ENCODE measurements around the gene SPRYD3.
A peak's percentile ranks its signal among the peaks of the same experiment; 100 is the strongest.

The SPRYD3 gene

DNA sequence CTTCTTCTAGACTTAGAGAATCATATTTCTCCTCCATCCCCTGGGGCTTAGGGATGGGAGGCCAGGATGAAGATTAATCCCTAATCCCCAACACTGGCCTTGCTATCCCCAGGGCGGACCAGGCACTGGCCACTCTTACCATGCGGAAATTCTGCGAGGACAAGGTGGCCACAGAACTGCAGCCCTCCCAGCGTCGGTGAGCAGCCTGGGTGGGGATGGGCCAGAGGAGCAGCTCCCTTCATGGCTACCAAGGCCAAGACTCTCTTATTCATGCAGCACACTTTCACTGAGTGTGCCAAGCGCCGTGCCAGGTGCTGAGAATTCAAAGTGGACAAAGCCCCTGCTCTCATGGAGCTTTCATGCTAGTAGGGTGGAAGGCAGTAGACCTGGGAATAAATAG is 22.3 kb downstream of the SPRYD3 start:
- TF ChIP-seq, protein P1, sequence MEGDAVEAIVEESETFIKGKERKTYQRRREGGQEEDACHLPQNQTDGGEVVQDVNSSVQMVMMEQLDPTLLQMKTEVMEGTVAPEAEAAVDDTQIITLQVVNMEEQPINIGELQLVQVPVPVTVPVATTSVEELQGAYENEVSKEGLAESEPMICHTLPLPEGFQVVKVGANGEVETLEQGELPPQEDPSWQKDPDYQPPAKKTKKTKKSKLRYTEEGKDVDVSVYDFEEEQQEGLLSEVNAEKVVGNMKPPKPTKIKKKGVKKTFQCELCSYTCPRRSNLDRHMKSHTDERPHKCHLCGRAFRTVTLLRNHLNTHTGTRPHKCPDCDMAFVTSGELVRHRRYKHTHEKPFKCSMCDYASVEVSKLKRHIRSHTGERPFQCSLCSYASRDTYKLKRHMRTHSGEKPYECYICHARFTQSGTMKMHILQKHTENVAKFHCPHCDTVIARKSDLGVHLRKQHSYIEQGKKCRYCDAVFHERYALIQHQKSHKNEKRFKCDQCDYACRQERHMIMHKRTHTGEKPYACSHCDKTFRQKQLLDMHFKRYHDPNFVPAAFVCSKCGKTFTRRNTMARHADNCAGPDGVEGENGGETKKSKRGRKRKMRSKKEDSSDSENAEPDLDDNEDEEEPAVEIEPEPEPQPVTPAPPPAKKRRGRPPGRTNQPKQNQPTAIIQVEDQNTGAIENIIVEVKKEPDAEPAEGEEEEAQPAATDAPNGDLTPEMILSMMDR (IDR thresholded peaks at IDR 0.05; ENCODE audit: low read depth, low read length): no peak
- no peak for DNase-seq (ENCODE audit: low read depth, low spot score)
- in situ Hi-C loops (cut with HindIII; ENCODE audit: low sequenced_read_pairs): no loop called here
- H3K4me3 ChIP-seq (ENCODE audit: low read depth, low read length): no peak overlapping the region

DNA sequence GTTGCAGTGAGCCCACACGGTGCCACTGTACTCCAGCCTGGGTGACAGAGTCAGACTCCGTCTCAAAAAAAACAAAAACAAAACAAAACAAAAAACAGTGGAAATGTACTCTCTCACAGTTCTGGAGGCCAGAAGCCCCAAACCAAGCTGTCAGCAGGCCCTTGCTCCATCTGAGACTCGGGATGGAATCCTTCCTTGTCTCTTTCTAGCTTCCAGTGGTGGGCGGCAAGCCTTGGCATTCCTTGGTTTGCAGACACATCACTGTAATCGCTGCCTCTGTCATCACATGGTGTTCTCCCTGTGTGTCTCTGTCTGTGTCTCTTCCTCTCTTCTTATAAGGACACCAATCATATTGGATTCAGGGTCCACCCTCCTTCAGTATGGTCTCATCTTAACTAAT is 22.9 kb downstream of the SPRYD3 start:
- in situ Hi-C loops (cut with HindIII; ENCODE audit: low sequenced_read_pairs): no loop called here
- TF ChIP-seq, protein P1 (IDR thresholded peaks at IDR 0.05; ENCODE audit: low read depth, low read length): no peak
- no peak for DNase-seq (ENCODE audit: low read depth, low spot score)
- H3K4me3 ChIP-seq (ENCODE audit: low read depth, low read length): no peak overlapping the region

DNA sequence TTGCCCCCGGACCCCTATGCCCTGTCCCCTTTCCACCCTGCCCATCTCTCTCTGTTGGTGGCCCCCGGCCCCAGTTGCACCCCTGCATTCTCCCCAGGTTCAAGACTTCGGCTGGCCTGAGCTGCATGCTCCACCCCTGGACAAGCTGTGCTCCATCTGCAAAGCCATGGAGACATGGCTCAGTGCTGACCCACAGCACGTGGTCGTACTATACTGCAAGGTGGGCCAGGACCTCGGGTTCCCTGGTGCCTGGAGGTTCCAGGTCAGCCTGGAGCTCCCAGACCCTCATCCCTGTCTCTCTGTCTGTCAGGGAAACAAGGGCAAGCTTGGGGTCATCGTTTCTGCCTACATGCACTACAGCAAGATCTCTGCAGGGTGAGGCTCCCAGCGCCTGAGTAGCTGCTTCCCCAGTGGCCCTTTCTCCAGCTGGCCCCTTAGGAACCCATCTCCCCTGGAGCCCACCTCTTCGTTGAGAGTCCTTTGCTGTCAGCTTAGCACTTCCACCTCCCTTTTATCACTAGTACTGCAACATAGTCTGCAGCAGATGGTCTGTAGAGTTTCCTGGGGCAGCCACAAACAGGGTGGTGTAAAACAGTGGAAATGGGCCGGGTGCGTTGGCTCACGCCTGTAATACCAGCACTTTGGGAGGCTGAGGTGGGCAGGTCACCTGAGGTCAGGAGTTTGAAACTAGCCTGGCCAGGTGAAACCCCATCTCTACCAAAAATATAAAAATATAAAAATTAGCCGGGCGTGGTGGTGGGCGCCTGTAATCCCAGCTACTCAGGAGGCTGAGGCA is 23.5 kb downstream of the SPRYD3 start:
- no peak overlapping the region for H3K4me3 ChIP-seq (ENCODE audit: low read depth, low read length)
- TF ChIP-seq, protein P1 (IDR thresholded peaks at IDR 0.05; ENCODE audit: low read depth, low read length): no peak
- in situ Hi-C loops (cut with HindIII; ENCODE audit: low sequenced_read_pairs): no loop called here
- DNase-seq (ENCODE audit: low read depth, low spot score): no peak

DNA sequence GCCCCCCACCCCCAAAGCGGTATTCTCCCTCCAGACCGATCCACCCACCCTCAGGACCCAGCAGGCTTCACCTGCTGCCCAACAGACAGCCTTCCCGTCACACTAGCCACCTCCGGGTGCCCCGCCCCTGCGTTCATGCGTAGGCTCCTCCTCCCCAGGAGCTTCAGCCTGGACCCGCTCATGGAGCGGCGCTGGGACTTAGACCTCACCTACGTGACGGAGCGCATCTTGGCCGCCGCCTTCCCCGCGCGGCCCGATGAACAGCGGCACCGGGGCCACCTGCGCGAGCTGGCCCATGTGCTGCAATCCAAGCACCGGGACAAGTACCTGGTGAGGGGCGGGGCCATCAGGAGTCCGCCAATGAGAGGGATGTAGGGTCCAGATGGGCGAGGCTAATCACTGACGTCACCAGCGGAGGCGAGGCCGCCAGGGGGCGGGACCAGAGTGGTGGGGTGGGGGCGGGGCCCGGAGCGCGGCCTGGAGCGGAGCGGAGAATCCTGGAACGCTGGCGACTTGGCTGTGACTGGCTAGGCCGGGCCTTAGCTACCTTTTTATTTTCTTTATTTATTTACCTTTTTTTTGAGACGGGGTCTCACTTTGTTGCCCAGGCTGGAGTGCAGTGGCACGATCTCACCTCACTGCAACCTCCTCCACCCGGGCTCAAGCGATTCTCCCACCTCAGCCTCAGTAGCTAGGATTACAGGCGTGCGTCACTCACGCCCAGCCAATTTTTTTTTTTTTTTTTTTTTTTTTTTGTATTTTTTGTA is 24.9 kb downstream of the SPRYD3 start:
- in situ Hi-C loops (cut with HindIII; ENCODE audit: low sequenced_read_pairs): no loop called here
- DNase-seq (ENCODE audit: low read depth, low spot score): peak; percentile 89
- TF ChIP-seq, protein P1 (IDR thresholded peaks at IDR 0.05; ENCODE audit: low read depth, low read length): no peak
- H3K4me3 ChIP-seq (ENCODE audit: low read depth, low read length): peak overlapping the region; percentile 42

DNA sequence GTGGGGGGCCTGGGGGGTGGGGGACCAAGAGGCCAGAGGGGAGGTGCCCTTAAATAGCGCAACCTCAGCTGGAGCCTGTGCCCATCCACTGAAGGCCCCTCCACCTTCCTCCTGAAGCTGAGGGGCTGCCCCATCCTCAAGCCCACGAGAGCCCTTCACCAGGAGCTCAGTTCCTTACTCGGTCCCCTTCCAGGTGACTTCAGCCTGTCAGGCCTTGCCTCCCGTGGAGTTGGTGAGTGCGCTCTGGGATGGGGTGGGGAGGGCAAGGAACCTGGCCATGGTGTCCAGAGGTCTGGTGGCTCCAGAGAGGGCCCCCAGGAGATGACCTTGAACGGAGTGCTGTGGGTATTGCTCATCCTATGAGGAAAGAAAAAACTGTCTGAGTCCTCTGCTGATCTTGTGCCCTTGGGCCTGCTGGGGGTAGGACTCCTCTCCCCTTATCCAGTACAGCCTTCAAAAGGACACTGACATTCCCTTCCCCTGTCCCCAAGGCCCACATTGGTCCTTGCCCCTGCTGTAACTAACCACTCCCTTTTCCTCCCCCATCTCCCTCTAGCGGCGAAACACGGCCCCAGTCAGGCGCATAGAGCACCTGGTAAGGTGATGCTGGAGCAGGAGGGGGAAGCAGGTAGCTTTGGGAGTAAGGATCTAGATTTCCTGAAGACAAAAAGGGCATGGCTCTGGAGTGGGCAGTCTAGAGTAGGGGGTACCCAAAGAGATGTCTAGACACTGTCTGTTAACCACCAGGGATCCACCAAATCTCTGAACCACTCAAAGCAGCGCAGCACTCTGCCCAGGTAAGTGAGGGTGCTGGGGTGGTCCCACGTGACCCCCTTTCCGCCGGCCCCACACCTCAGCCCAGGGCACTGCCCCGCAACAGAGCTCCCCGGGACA is 25.7 kb downstream of the SPRYD3 start:
- peak overlapping the region; percentile 42 for H3K4me3 ChIP-seq (ENCODE audit: low read depth, low read length)
- in situ Hi-C loops (cut with HindIII; ENCODE audit: low sequenced_read_pairs): no loop called here
- no peak for DNase-seq (ENCODE audit: low read depth, low spot score)

More for the DNA sequence above, 25.7 kb downstream of the SPRYD3 start:
- TF ChIP-seq, protein P1 (IDR thresholded peaks at IDR 0.05; ENCODE audit: low read depth, low read length): peak; percentile 76

Data from astrocyte of the spinal cord (primary cell).